GM23338 (cell line): Measurements from ENCODE around the gene MYBPC2.

ENCODE experiments used
- CREB1 ChIP-seq: fragments of 250-450 bp; sonication (Bioruptor Pico); IDR thresholded peaks from 2 replicates; pipeline ENCODE4 v1.5.0; 2020; ENCODE audit warnings: low read depth, mild to moderate bottlenecking, moderate library complexity
- CTCF ChIP-seq, 2 experiments: fragments of 200-600 bp in 1 of 2; sonication (generic) in 1 of 2; conservative IDR thresholded peaks; 2 replicates each; pipeline versions ENCODE4 v1.5.1 to v1.6.1; 2016 to 2017; ENCODE audit warnings: antibody characterized with exemption in 2 of 2, low read depth in 2 of 2, mild to moderate bottlenecking in 2 of 2, moderate library complexity in 1 of 2
- ETS1 ChIP-seq: IDR thresholded peaks from 2 replicates; pipeline ENCODE4 v1.6.1; 2016; ENCODE audit warnings: antibody characterized with exemption
- EZH2 ChIP-seq: fragments of 200-600 bp; sonication (generic); IDR thresholded peaks from one replicate; pipeline ENCODE4 v1.8.0; 2017; ENCODE audit warnings: antibody characterized with exemption, mild to moderate bottlenecking, low read depth; ENCODE audit not compliant: unreplicated experiment
- EZH2phosphoT487 ChIP-seq: fragments of 200-600 bp; sonication (generic); IDR thresholded peaks from one replicate; pipeline ENCODE4 v1.8.1; 2018; ENCODE audit warnings: antibody characterized with exemption; ENCODE audit not compliant: unreplicated experiment
- JUNB ChIP-seq: IDR thresholded peaks from one replicate; pipeline ENCODE4 v1.6.1; 2016; ENCODE audit warnings: antibody characterized with exemption; ENCODE audit not compliant: unreplicated experiment
- NANOG ChIP-seq: IDR thresholded peaks from 2 replicates; pipeline ENCODE4 v1.6.1; 2016; ENCODE audit warnings: antibody characterized with exemption, borderline replicate concordance
- POLR2AphosphoS5 ChIP-seq: IDR thresholded peaks from 2 replicates; pipeline ENCODE4 v1.6.1; 2016; ENCODE audit warnings: antibody characterized with exemption, low read depth
- REST ChIP-seq: IDR thresholded peaks from one replicate; pipeline ENCODE4 v1.6.1; 2018; ENCODE audit warnings: antibody characterized with exemption; ENCODE audit not compliant: unreplicated experiment
- STAT1 ChIP-seq: IDR thresholded peaks from one replicate; pipeline ENCODE4 v1.6.1; 2016; ENCODE audit warnings: antibody characterized with exemption; ENCODE audit not compliant: unreplicated experiment
- ZNF114 ChIP-seq: fragments of 250-450 bp; sonication (Bioruptor Pico); IDR thresholded peaks from 2 replicates; pipeline ENCODE4 v1.5.0; 2020; ENCODE audit warnings: mild to moderate bottlenecking, moderate library complexity
- ZNF331 ChIP-seq: fragments of 250-450 bp; sonication (Bioruptor Pico); IDR thresholded peaks from 2 replicates; pipeline ENCODE4 v1.5.0; 2020; ENCODE audit warnings: low read depth, mild to moderate bottlenecking, moderate library complexity
- ZNF462 ChIP-seq: fragments of 250-450 bp; sonication (Bioruptor Pico); IDR thresholded peaks from 2 replicates; pipeline ENCODE4 v1.5.0; 2020; ENCODE audit warnings: mild to moderate bottlenecking, moderate library complexity

GRCh38 chr19:50512999-50513745 is 80.5 kb downstream of the MYBPC2 start:
- TF ChIP-seq REST = no peak
- TF ChIP-seq POLR2AphosphoS5 = no peak
- TF ChIP-seq CTCF (conservative IDR thresholded peaks at IDR 0.05; ENCODE audit: low read depth in 2 of 2) = no peak
- no peak for TF ChIP-seq JUNB
- TF ChIP-seq EZH2 = no peak
- no peak for TF ChIP-seq ZNF114 (CRISPR knock-in tag)
- TF ChIP-seq CREB1 (CRISPR knock-in tag) = no peak
- no peak for TF ChIP-seq ZNF331 (CRISPR knock-in tag)
- no peak for TF ChIP-seq STAT1
- TF ChIP-seq EZH2phosphoT487 = no peak
- no peak for TF ChIP-seq ETS1
- no peak for TF ChIP-seq ZNF462 (CRISPR knock-in tag)
- TF ChIP-seq NANOG = no peak
